Measurements from ENCODE around the gene S100A5.

- no peak for TF ChIP-seq CTCF (IDR thresholded peaks at IDR 0.05)
- TF ChIP-seq POLR2A (IDR thresholded peaks at IDR 0.05), result no peak
Measured at GRCh38 chr1:153560771-153561465, 20.2 kb upstream of the S100A5 start.
